ENCODE data around the gene LRP1B.
"Not testable (repeated sequence)": the region's sequence is repeated elsewhere in the genome, so short reads cannot be mapped to it uniquely, and the experiment has no call there.

Gene LRP1B

DNA sequence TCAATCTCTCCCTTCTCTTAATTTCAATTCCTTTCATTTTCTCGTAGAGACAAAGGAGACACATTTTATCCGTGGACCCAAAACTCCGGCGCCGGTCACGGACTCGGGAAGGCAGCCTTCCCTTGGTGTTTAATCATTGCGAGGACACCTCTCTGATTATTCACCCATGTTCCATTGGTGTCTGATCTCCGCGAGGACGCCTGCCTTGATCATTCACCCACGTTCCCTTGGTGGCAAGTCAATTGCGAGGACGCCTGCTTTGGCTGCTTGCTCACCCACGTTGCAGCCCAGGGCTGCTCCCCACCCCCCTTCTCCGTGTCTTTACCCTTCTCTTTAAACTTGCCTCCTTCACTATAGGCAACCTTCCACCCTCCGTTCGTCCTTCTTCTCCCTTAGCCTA, 1703.8 kb downstream of the LRP1B start:
- DNase-seq (ENCODE audit: low read depth); H3K9ac ChIP-seq (ENCODE audit: low read length); H3K36me3 ChIP-seq (ENCODE audit: control insufficient read depth, insufficient read depth, low read length, severe bottlenecking); H3K4me3 ChIP-seq (ENCODE audit: low read length); H3K4me1 ChIP-seq (ENCODE audit: control insufficient read depth, insufficient read depth, low read length); H3K27me3 ChIP-seq (replicated peaks; ENCODE audit: control insufficient read depth, insufficient read depth, low read length); H3K9me3 ChIP-seq (ENCODE audit: control insufficient read depth, low read length): not testable (repeated sequence)

DNA sequence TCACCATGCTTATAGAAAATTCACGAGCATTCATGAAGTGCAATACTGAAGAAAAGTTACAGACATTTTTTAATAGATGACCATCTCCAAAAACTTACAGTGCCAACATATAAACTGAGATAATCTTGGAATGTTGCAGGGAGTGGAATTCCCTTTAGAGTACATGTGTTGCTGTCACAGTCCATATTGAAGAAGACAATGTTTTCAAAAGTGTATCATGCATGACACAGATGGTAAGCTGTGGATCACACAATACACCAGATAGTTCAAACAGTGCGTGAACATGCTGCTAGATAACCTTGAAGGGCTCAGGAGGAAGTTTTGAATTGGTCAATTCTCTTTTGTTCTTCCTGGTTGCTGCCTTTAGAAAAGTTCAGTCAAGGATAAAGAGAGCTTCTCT, 1706.3 kb downstream of the LRP1B start:
- no peaks in the 10 kb centered on the region for H3K9me3 ChIP-seq (ENCODE audit: control insufficient read depth, low read length)
- no peaks in the 10 kb centered on the region for H3K27me3 ChIP-seq (replicated peaks; ENCODE audit: control insufficient read depth, insufficient read depth, low read length)

DNA sequence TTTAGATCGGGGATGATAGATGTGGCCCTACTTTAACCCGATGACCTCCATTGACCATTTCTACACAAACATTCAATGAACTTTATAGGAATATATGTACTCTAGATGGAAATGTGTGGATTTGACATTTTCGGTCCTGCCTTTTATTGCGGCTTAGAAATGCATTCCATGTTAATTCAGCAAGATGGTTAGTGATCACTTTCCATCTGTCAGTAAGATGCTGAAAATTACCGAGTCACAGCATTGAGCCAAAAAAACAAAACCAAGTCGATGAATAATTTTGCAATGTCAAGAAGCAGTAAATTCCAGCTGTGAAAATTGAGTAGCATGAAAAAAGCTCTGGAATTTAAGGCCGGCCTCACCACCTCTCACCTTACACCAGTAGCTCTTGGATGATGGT, 1708.1 kb downstream of the LRP1B start:
- H3K4me3 ChIP-seq (ENCODE audit: low read length) = no peak overlapping the region
- H3K9ac ChIP-seq (ENCODE audit: low read length) = no peak overlapping the region
- H3K36me3 ChIP-seq (ENCODE audit: control insufficient read depth, insufficient read depth, low read length, severe bottlenecking) = no peaks in the 10 kb centered on the region
- no peaks in the 10 kb centered on the region for H3K4me1 ChIP-seq (ENCODE audit: control insufficient read depth, insufficient read depth, low read length)
- H3K9me3 ChIP-seq (ENCODE audit: control insufficient read depth, low read length) = no peaks in the 10 kb centered on the region
- DNase-seq (ENCODE audit: low read depth) = peak; percentile 3
- H3K27me3 ChIP-seq (replicated peaks; ENCODE audit: control insufficient read depth, insufficient read depth, low read length) = no peaks in the 10 kb centered on the region

More for the DNA sequence above, 1706.3 kb downstream of the LRP1B start:
- Histone ChIP-seq H3K9ac (ENCODE audit: low read length) (no peak overlapping the region), H3K4me1 (ENCODE audit: control insufficient read depth, insufficient read depth, low read length) (no peaks in the 10 kb centered on the region), H3K36me3 (ENCODE audit: control insufficient read depth, insufficient read depth, low read length, severe bottlenecking) (no peaks in the 10 kb centered on the region), H3K4me3 (ENCODE audit: low read length) (no peak overlapping the region)
- DNase-seq (ENCODE audit: low read depth) = no peak

DNA sequence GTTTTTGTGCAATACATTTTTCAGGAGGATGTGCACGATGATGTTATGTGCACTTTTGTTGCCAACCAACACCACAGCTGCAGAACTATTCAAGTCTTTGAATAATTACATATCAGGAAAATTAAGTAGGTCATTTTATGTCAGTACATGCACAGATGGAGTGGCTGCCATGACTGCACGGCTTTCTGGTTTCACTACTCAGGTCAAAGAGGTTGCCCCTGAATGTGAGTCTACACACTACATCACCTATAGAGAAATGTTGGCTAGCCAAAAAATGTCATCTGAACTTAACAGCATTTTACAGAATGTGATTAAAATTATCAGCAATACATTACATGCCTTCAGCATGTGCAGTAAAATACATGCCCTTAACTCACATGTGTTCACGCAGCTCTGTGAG, 1713.3 kb downstream of the LRP1B start:
- no peak for DNase-seq (ENCODE audit: low read depth)
- H3K36me3 ChIP-seq (ENCODE audit: control insufficient read depth, insufficient read depth, low read length, severe bottlenecking) = no peaks in the 10 kb centered on the region
- H3K9ac ChIP-seq (ENCODE audit: low read length) = no peak overlapping the region
- H3K27me3 ChIP-seq (replicated peaks; ENCODE audit: control insufficient read depth, insufficient read depth, low read length) = no peaks in the 10 kb centered on the region
- no peak overlapping the region for H3K4me3 ChIP-seq (ENCODE audit: low read length)
- peaks cover 5% of the 10 kb centered on the region for H3K9me3 ChIP-seq (ENCODE audit: control insufficient read depth, low read length)
- H3K4me1 ChIP-seq (ENCODE audit: control insufficient read depth, insufficient read depth, low read length) = no peaks in the 10 kb centered on the region

DNA sequence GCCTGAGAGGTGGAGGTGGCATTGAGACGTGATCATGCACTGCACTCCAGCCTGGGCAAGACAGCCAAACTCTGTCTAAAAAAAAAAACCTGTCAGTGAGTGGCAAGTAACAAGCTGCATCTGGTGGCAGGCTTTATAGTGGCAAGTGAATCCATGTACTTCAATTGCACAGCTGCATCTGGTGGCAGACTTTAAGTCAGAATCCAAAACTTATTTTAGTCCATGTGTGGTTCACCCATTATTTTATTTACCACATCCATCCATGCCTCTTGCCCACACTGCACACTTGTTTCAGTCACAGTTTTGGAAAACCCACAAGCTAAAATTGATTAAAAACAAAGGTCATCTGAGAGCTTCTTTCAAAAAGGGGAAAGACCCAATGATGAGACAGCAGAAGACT, 1714.2 kb downstream of the LRP1B start:
- Histone ChIP-seq H3K4me1 (ENCODE audit: control insufficient read depth, insufficient read depth, low read length) (no peaks in the 10 kb centered on the region), H3K27me3 (replicated peaks; ENCODE audit: control insufficient read depth, insufficient read depth, low read length) (no peaks in the 10 kb centered on the region), H3K4me3 (ENCODE audit: low read length) (no peak overlapping the region), H3K9me3 (ENCODE audit: control insufficient read depth, low read length) (peaks cover 5% of the 10 kb centered on the region), H3K36me3 (ENCODE audit: control insufficient read depth, insufficient read depth, low read length, severe bottlenecking) (no peaks in the 10 kb centered on the region), H3K9ac (ENCODE audit: low read length) (no peak overlapping the region)
- no peak for DNase-seq (ENCODE audit: low read depth)

DNA sequence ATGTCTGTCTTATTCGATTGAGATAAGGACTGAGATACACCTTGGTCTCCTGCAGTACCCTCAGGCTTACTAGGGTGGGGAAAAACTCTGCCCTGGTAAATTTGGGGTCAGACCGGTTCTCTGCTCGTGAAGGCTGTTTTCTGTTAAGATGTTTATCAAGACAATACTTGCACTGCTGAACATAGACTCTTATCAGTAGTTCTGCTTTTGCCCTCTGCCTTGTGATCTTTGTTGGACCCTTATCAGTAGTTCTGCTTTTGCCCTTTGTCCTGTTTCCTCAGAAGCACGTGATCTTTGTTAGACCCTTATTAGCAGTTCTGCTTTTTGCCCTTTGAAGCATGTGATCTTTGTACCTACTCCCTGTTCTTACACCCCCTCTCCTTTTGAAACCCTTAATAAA, 1715.8 kb downstream of the LRP1B start:
- H3K4me3 ChIP-seq (ENCODE audit: low read length); H3K36me3 ChIP-seq (ENCODE audit: control insufficient read depth, insufficient read depth, low read length, severe bottlenecking); DNase-seq (ENCODE audit: low read depth); H3K9me3 ChIP-seq (ENCODE audit: control insufficient read depth, low read length); H3K27me3 ChIP-seq (replicated peaks; ENCODE audit: control insufficient read depth, insufficient read depth, low read length); H3K9ac ChIP-seq (ENCODE audit: low read length); H3K4me1 ChIP-seq (ENCODE audit: control insufficient read depth, insufficient read depth, low read length): not testable (repeated sequence)

DNA sequence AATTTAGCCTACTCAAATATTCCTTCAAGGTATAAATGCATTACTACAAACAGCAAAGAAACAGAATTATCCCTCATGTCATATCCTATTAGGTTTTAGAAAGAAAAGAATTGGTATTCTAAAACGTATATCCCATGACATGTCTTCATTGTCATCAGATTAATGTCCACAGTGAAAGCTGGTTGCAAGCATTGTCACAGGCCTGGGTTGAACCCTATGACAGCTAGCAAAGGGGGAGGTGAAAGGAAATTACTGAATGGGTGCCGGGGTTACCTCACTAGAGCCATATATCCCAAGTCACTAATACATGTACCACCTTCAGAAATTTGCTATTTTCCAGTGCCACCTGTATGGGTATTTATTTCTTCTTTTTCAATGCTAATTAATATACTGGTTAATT, 1720.1 kb downstream of the LRP1B start:
- no peaks in the 10 kb centered on the region for H3K4me1 ChIP-seq (ENCODE audit: control insufficient read depth, insufficient read depth, low read length)
- no peaks in the 10 kb centered on the region for H3K27me3 ChIP-seq (replicated peaks; ENCODE audit: control insufficient read depth, insufficient read depth, low read length)
- no peak overlapping the region for H3K9ac ChIP-seq (ENCODE audit: low read length)
- no peak overlapping the region for H3K4me3 ChIP-seq (ENCODE audit: low read length)
- no peaks in the 10 kb centered on the region for H3K36me3 ChIP-seq (ENCODE audit: control insufficient read depth, insufficient read depth, low read length, severe bottlenecking)
- peaks cover 9% of the 10 kb centered on the region for H3K9me3 ChIP-seq (ENCODE audit: control insufficient read depth, low read length)
- no peak for DNase-seq (ENCODE audit: low read depth)

DNA sequence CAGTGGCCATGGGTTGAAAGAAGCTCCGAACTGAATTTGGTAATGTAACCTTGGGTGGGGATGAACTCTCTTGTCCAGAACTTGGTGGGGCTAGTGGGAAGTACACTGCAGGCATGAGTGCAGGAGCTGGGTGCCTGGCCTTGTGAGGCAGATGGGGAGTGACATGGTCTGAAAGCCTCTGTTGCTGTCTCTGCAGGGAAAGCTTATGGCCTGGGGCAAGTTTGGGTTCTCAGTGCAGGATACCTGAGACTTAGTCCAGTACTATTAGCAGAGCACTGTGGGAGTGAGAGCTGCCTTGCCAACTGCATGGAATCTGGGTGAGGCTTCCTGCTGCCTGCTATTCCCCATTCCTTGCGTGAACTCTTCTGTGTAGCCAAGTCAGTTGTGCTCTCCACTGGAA, 1729.8 kb downstream of the LRP1B start:
- DNase-seq (ENCODE audit: low read depth) = no peak
- Histone ChIP-seq H3K9ac (ENCODE audit: low read length) (no peak overlapping the region), H3K4me3 (ENCODE audit: low read length) (no peak overlapping the region), H3K9me3 (ENCODE audit: control insufficient read depth, low read length) (peaks cover 27% of the 10 kb centered on the region), H3K36me3 (ENCODE audit: control insufficient read depth, insufficient read depth, low read length, severe bottlenecking) (no peaks in the 10 kb centered on the region), H3K4me1 (ENCODE audit: control insufficient read depth, insufficient read depth, low read length) (no peaks in the 10 kb centered on the region), H3K27me3 (replicated peaks; ENCODE audit: control insufficient read depth, insufficient read depth, low read length) (no peaks in the 10 kb centered on the region)

DNA sequence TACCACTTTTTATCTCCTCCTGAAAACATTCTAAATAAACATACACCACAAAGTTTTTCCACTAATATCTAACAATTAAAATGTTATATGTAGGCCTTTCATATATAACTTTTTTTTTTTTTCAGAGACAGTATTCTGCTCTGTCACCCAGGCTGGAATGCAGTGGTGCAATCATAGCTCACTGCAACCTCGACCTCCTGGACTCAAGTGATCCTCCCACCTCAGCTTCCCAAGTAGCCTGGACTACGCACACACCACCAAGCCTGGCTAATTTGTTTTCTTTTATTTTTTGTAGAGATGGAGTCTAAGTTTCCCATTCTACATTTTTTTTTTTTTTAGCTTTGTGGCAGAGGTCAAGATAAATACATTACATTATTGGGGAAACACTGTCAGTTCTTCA, 1738.0 kb downstream of the LRP1B start:
- H3K9me3 ChIP-seq (ENCODE audit: control insufficient read depth, low read length) = no peaks in the 10 kb centered on the region
- H3K27me3 ChIP-seq (replicated peaks; ENCODE audit: control insufficient read depth, insufficient read depth, low read length) = no peaks in the 10 kb centered on the region
- H3K9ac ChIP-seq (ENCODE audit: low read length) = no peak overlapping the region
- DNase-seq (ENCODE audit: low read depth) = peak; percentile 14
- no peaks in the 10 kb centered on the region for H3K36me3 ChIP-seq (ENCODE audit: control insufficient read depth, insufficient read depth, low read length, severe bottlenecking)
- peaks cover 20% of the 10 kb centered on the region for H3K4me1 ChIP-seq (ENCODE audit: control insufficient read depth, insufficient read depth, low read length)
- H3K4me3 ChIP-seq (ENCODE audit: low read length) = no peak overlapping the region

DNA sequence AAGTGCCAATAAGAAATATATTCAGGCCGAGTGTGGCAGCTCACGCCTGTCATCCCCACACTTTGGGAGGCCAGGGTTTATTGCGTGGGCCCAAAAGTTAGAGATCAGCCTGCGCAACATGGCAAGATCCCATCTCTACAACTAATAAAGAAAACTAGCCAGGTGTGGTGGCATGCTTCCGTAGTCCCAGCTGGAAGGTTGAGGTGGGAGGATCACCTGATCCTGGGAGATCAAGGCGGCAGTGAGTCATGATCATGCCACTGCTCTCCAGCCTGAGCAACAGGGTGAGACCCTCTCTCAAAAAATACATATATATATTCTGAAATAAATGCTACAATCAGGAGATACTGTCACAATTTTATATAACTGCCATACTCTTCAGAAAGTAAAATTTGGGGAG, 1745.9 kb downstream of the LRP1B start:
- Histone ChIP-seq H3K4me3 (ENCODE audit: low read length) (no peak overlapping the region), H3K27me3 (replicated peaks; ENCODE audit: control insufficient read depth, insufficient read depth, low read length) (no peaks in the 10 kb centered on the region), H3K9ac (ENCODE audit: low read length) (no peak overlapping the region), H3K36me3 (ENCODE audit: control insufficient read depth, insufficient read depth, low read length, severe bottlenecking) (no peaks in the 10 kb centered on the region), H3K9me3 (ENCODE audit: control insufficient read depth, low read length) (no peaks in the 10 kb centered on the region), H3K4me1 (ENCODE audit: control insufficient read depth, insufficient read depth, low read length) (peaks cover 19% of the 10 kb centered on the region)
- no peak for DNase-seq (ENCODE audit: low read depth)

DNA sequence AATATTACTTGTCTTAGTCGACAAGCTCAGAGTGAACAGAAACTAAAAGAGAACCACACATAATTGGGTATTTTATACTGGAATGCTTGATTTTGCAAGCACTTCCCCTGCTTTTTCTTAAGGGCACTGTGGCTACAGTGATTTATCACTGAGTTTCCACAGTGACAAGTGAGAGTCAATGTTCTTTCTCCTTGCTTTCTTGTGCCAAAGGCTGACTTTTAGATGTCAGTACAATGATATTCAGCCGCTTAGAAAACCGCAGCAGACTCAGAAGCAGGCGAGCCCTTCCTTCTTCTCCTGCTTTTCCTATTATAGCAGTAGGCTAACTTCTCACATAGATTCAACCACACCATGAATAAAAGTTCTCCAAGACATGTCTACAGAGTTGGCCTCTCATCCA, 1747.0 kb downstream of the LRP1B start:
- no peak overlapping the region for H3K9ac ChIP-seq (ENCODE audit: low read length)
- DNase-seq (ENCODE audit: low read depth) = peak; percentile 21
- no peaks in the 10 kb centered on the region for H3K27me3 ChIP-seq (replicated peaks; ENCODE audit: control insufficient read depth, insufficient read depth, low read length)
- peak overlapping the region; percentile 38 for H3K4me3 ChIP-seq (ENCODE audit: low read length)
- H3K36me3 ChIP-seq (ENCODE audit: control insufficient read depth, insufficient read depth, low read length, severe bottlenecking) = no peaks in the 10 kb centered on the region
- peaks cover 19% of the 10 kb centered on the region for H3K4me1 ChIP-seq (ENCODE audit: control insufficient read depth, insufficient read depth, low read length)
- H3K9me3 ChIP-seq (ENCODE audit: control insufficient read depth, low read length) = no peaks in the 10 kb centered on the region

DNA sequence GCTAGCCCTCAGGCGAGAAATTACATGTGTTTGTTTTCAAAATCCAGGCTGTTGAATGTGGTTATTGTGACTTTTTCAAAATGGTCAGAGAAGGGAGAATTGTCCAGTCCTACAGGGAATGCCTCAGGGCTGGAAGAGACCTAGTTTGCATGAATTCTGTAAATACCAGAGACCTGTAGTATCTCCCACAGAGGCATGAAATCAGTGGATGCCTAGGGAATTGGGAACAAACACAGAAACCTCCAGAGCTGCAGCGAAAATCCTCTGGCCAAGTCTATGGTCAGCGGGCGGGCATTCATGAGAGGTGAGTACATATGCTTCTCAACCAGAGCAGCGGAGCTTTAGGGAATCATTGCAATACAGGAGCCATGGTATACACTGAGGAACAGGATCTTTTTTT, 1754.1 kb downstream of the LRP1B start:
- peak; percentile 39 for DNase-seq (ENCODE audit: low read depth)
- Histone ChIP-seq H3K9me3 (ENCODE audit: control insufficient read depth, low read length) (no peaks in the 10 kb centered on the region), H3K27me3 (replicated peaks; ENCODE audit: control insufficient read depth, insufficient read depth, low read length) (no peaks in the 10 kb centered on the region), H3K36me3 (ENCODE audit: control insufficient read depth, insufficient read depth, low read length, severe bottlenecking) (no peaks in the 10 kb centered on the region), H3K4me3 (ENCODE audit: low read length) (no peak overlapping the region), H3K9ac (ENCODE audit: low read length) (no peak overlapping the region), H3K4me1 (ENCODE audit: control insufficient read depth, insufficient read depth, low read length) (no peaks in the 10 kb centered on the region)
